Measurements from ENCODE around the gene FLT1.
A peak's percentile ranks its signal among the peaks of the same experiment; 100 is the strongest.

Gene FLT1

DNA sequence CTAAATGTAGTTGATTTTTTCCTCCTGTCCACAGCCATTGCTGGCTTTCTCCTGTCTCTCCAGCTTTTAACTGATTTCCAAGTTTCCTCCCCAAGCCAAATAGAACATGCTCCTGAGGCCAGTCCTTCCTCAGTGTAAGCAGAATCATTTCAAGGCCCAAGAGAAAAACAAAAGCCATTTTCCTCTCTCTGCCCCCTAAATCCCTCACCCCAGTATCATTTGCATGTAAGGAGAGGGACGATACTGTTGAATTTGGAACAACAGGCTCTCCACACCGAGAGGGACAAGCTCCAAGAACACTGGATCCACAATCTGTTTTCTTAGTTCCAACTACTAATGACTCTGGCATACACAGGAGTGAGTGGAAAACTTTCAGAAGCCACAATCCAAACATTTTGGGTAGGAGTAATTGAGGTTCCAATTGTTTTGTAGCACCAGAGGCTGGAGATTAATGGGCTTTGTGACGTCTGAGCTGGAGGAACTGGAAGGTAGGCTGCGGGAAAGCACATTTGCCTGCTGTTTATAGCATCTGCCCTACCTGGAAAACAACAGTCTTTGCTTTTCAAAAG lies 156.8 kb downstream of the FLT1 start:
- no peak for DNase-seq

GRCh38 chr13:28337166-28338005 lies 157.5 kb downstream of the FLT1 start:
- DNase-seq = no peak

GRCh38 chr13:28336193-28336657 lies 158.7 kb downstream of the FLT1 start:
- no peak for DNase-seq

DNA sequence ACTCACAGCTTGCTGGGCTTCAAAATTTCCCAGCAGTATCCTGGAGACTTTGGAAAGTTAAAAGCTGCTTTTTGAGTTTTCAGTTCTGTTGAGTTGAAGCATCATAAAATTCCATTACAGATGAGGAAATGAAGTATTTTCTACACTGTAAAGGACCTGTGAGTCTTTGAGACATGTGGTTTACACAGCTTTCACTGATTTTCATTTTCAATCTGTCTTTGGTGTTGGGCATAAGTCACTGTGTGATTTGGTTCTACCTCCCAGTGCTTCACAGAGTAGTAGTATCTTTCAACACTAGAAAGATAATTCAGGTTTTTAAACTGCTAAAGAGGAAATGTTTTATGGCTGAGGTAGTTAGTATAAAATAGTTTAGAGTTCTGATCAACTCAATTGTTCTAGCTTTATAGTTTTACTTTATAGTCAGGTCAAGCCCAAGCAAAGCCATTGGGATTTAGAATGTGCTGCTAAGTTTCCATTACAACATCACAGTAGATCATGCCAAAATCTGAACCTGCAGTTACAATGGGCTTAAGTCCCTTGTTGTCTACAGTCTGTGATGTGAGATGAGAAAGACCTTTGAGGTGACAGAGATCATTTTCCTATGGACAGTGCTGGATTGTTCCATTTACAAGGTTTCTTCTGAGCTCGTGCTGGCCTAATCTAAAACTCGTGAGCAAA lies 161.6 kb downstream of the FLT1 start:
- DNase-seq = no peak

DNA sequence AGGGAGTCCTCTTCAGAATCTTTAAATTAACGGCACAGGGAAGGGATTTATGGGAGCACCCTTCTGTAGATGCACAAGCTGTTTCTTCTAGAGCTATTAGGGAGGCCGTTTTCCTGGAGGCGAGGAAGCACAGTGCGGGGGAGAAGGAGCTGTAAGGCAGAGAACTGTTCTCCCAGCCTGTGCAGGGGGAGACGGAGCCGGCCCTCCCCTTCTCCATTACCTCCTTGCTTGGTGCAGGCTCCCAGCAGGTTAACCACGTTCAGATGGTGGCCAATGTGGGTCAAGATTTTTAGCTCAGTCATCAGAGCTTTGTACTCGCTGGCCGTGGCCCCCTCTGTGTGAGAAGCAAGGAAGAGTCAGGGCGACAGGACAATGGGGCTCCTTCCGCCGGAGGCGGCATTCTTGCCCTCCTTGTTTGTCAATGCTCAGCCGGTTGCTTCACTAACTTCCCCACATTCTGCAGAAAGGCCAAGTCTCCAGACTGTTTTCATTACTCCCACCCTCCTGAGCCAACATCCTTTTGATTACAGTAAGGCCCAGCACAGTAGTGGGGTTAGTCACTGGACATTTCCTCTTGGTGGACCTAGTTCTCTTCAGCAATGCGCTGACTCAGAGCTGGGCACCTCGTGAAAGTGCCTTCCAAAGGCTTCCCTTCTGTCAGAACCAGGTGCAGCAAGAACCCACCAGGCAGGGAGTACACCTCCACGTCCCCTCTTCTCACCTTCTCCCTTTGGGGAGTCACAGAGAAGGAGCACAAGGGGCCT lies 165.4 kb downstream of the FLT1 start:
- DNase-seq = no peak

DNA sequence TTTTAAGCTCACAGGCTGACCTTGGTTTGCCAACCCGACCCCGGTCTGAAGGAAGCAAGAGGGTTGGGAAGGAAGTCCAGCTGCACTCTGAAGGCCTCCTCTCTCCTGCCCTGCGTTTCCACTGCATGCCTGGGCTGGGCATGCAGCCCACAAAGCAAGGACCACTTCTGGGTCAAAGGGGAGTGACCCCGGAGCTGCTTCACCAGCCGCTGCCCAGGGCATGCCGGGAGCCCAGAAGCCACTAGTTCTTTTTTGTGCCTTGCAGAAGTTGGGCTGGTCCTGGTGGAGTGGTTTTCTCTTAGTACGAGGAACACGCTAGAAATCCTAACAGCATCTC lies 166.7 kb downstream of the FLT1 start:
- no peak for DNase-seq

GRCh38 chr13:28327373-28328270 lies 167.3 kb downstream of the FLT1 start:
- no peak for DNase-seq

GRCh38 chr13:28326056-28326455 lies 168.9 kb downstream of the FLT1 start:
- no peak for DNase-seq

- DNase-seq = no peak
These were observed 169.9 kb downstream of the FLT1 start for GRCh38 chr13:28325022-28325421.

- DNase-seq = peak; percentile 65
These were observed 170.6 kb downstream of the FLT1 start for GRCh38 chr13:28324181-28324789.

GRCh38 chr13:28322256-28322905 lies 172.5 kb downstream of the FLT1 start:
- no peak for DNase-seq

GRCh38 chr13:28321756-28322155 lies 173.2 kb downstream of the FLT1 start:
- DNase-seq = no peak

- no peak for DNase-seq
These were observed 173.9 kb downstream of the FLT1 start for GRCh38 chr13:28320884-28321574.

- DNase-seq = no peak
These were observed 174.7 kb downstream of the FLT1 start for GRCh38 chr13:28320209-28320608.

DNA sequence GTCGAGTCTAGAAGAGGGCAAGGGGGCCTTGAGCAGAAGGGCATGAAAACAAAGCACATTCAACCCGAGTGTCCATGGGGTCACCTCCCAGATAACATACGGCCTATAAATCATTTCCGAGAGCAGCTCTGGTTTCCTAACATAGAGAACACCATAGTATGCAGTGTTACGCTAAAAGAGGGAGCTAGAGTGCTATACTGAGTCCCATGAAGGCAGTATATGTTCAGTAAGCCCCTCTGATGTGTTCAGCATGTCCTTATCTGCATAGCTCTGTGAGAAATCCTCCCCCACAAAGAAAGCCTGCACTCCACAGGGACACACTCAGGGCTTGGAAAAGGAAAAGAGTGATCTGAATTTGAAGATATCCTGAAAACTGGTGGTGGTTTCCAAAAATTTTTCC lies 175.4 kb downstream of the FLT1 start:
- DNase-seq = no peak

DNA sequence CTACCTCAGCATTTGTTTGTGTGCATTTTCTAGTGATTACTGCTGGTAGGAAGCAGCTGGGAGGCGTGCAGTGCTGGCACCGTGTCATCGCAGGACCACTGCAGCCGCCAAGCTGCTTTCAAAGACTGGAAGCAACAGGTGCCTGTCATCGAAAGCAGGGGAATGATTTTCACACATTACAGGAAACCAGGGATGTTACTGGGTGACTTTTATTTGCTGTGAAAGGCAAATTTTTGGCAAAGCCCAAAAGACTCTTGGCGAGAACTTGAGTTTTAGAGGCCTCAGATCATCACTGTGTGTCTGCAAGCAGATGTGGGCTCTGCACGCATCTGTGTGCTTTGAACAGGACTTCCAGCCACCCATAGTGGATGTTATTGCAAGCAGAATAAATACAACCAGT lies 176.4 kb downstream of the FLT1 start:
- no peak for DNase-seq

DNA sequence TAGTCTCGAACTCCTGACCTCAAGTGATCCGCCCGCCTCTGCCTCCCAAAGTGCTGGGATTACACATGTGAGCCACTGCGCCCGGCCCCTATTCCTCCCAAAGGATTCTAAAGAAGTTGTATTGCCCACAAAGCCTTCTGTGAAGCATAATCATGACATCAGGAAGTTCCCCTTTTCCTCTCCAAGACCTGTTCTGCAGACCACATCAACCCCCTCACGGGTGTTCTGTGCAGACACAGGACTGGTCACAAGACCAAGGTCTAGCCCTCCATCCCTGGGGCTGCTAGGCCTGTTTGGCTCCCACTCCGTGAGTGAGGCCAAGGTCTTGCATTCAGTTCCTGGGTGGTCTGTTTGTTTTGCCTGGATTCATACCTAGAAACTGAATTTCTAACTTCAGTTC lies 178.1 kb downstream of the FLT1 start:
- no peak for DNase-seq

DNA sequence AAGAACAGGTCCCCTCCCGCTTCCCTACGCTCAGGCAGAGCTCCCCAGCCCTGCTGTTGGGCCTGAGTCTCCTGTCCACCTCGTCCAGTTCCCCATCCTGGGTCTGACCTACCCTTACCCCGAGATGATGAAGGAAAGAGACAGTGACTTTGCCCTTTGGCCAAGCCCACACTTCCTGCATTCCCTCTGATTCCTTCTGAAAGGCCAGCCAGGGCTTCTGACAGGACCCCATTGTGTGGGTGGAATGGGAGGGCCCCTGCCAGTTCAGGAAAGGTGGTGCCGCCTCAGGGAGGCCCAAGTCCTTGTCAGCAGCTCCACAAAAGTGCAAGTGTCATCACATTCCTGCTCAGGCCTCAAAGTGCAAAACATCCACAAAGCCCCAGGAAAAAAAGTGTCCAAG lies 178.8 kb downstream of the FLT1 start:
- DNase-seq = no peak

- no peak for DNase-seq
These were observed 180.0 kb downstream of the FLT1 start for GRCh38 chr13:28314879-28315278.

- DNase-seq = peak; percentile 35
These were observed 181.3 kb downstream of the FLT1 start for GRCh38 chr13:28313579-28313978.

DNA sequence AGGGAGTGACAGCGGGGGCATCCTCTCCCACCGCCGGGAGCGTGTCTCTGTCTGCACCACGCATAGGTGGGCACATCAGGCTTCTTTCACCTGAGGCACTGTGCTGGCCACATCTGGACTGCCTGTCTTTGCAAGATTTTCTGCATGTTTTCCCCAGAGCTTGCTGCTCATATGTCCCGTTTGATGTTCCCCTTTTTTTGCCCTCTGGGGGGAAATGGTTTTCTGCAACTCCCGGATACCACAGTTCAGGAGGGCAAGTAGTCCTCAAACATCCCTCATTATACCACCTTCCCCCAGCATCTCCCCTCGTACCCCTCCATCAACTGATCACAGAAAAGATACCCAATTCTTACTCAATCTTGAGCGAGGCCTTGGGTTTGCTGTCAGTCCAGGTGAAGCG lies 188.6 kb downstream of the FLT1 start:
- no peak for DNase-seq
